ENCODE measurements around the gene C20orf141.

C20orf141 gene

GRCh38 chr20:2851086-2851485, 36.3 kb downstream of the C20orf141 start:
- DNase-seq, result no peak

GRCh38 chr20:2858591-2858990, 43.8 kb downstream of the C20orf141 start:
- DNase-seq, result no peak

GRCh38 chr20:2859330-2860121, 44.7 kb downstream of the C20orf141 start:
- DNase-seq, result no peak

DNA sequence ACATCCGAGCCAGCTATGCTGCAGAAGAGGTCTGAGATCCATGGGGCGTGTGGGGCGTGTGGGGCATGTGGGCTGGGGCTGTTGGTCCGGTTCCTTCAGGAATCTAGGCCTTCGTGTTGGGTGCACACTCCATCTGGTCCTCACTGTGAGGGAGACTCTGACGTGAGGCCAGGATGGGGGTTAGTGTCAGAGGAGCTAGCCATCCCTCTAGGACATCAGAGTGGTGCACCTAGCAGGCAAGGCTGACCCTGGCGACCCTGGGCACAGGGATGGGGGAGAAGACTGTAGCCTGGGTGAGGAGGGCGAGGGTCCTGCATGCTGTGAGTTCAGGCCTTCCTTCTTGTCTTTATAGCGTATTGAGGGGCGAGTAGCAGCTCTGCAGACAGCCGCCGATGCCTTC, 49.8 kb downstream of the C20orf141 start:
- DNase-seq, result no peak

DNA sequence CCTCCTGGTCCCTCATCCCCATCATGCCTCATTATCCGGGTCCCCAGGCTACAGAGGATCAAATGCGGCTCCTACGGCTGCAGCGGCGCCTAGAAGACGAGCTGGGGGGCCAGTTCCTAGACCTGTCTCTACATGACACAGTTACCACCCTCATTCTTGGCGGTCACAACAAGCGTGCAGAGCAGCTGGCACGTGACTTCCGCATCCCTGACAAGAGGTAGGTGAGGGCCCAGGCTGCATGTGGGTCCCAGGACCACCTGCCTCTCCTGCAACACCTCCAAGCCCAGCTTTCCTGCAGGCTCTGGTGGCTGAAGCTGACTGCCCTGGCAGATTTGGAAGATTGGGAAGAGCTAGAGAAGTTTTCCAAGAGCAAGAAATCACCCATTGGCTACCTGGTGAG, 50.3 kb downstream of the C20orf141 start:
- DNase-seq, result no peak
